ENCODE measurements around the gene PLK2. TPM values are rescaled to one million over a fixed set of nuclear protein-coding genes. Genes with fewer than 3 reads are reported as not detected.

The PLK2 gene
- 36.8 to 47.0 TPM (median 40.9 TPM) in 5 replicates for total RNA-seq (2022; extraction: Qiagen RNA extraction)

GRCh38 chr5:58460002-58460731, at the start of gene PLK2:
Gene PLK2, minus strand, starts transcription at chr5:58460086. Its CDS starts 127 bp downstream, at chr5:58459959.

GRCh38 chr5:58491216-58491892, 31.5 kb upstream of the PLK2 start, which contains the start of gene GAPT:
Gene GAPT, plus strand, starts transcription at chr5:58491435. Its CDS starts 3,102 bp downstream, at chr5:58494537.

Other genes starting within 250 kb of the PLK2 start
- not detected in 5 replicates for gene GAPT, start 31.3 kb upstream of the PLK2 start, total RNA-seq (2022; extraction: Qiagen RNA extraction)
- not detected in 5 replicates for gene RAB3C, start 123.0 kb upstream of the PLK2 start, total RNA-seq (2022; extraction: Qiagen RNA extraction)